Lower leg skin (tissue), 4 donors: ENCODE measurements around the gene PBX1. TPM values are rescaled to one million over a fixed set of nuclear protein-coding genes. Genes with fewer than 3 reads are reported as not detected.

Experiments
- DNase-seq, 2 donors: peaks; one replicate each; pipeline ENCODE4 v3.0.0-alpha.2; 2019; ENCODE audit warnings: low spot score in 2 of 2
- H3K4me3 ChIP-seq: fragments of 200-600 bp; sonication (generic); 2 replicates; pipeline ENCODE4 v1.5.1; 2017; ENCODE audit warnings: mild to moderate bottlenecking, low read depth; ENCODE audit not compliant: poor library complexity, severe bottlenecking
- POLR2A ChIP-seq, 2 donors: fragments of 450-650 bp; IDR thresholded peaks; one replicate each; pipeline ENCODE4 v1.6.1; 2016 to 2017; ENCODE audit warnings: antibody characterized with exemption in 2 of 2, mild to moderate bottlenecking in 1 of 2, moderate library complexity in 1 of 2
- WGBS, 2 donors: methylation state at CpG; one replicate each; pipeline ENCODE4 v1.1.5; 2018; 5-methylcytosine and 5-hydroxymethylcytosine counted together
- intact Hi-C: fragments of 100-400 bp; cut with DNase I; formaldehyde crosslinking; loops from one replicate; pipeline ENCODE4 v1.15.0; 2023; ENCODE audit warnings: low total_unique reads
- total RNA-seq, 4 donors: library from RNA; depleted of rRNA; stranded (reverse); fragments of >200 nt; gene quantifications; one replicate each; pipeline ENCODE4 v1.1.0, GENCODE V29; 2016
- TF ChIP-seq, protein P1 (sequence below), 3 donors: fragments of 450-650 bp; IDR thresholded peaks; one replicate each; pipeline ENCODE4 v1.5.1; 2016; ENCODE audit warnings: antibody characterized with exemption in 3 of 3, mild to moderate bottlenecking in 3 of 3, moderate library complexity in 2 of 3

Gene PBX1
- total RNA-seq, 4 donors from 2014 or later = 10.0 to 24.1 (median 15.4) TPM

DNA sequence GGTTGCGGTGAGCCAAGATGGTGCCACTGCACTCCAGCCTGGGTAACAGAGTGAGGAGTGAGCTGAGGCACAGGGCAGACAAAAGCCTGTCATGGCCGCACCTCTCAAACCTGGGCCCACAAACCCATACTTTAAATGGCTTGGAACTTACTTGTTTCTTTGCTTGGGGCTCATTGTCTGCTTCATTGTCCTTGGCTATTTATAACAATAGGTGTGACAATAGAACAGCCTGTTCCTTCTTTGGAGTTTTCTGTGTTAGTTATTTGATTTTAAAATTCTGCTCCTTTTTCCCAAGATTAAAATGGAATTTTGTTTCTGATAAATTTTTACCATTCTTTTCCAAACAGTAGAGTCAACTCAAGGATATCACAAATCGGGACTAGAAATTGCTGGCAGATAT is 94.7 kb downstream of the PBX1 start:
- no peak overlapping the region for H3K4me3 ChIP-seq
- WGBS, 2 donors = 84 to 94% methylated on average over 3 of the region's 3 CpGs
- DNase-seq = no peak
- TF ChIP-seq POLR2A (IDR thresholded peaks at IDR 0.05) = no peak
- TF ChIP-seq, protein P1, sequence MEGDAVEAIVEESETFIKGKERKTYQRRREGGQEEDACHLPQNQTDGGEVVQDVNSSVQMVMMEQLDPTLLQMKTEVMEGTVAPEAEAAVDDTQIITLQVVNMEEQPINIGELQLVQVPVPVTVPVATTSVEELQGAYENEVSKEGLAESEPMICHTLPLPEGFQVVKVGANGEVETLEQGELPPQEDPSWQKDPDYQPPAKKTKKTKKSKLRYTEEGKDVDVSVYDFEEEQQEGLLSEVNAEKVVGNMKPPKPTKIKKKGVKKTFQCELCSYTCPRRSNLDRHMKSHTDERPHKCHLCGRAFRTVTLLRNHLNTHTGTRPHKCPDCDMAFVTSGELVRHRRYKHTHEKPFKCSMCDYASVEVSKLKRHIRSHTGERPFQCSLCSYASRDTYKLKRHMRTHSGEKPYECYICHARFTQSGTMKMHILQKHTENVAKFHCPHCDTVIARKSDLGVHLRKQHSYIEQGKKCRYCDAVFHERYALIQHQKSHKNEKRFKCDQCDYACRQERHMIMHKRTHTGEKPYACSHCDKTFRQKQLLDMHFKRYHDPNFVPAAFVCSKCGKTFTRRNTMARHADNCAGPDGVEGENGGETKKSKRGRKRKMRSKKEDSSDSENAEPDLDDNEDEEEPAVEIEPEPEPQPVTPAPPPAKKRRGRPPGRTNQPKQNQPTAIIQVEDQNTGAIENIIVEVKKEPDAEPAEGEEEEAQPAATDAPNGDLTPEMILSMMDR (IDR thresholded peaks at IDR 0.05) = no peak
- intact Hi-C loops = no loop called here

- intact Hi-C loops = no loop called here
- H3K4me3 ChIP-seq = no peak overlapping the region
- DNase-seq = no peak
- WGBS, 2 donors = 64 to 67% methylated on average over 3 of the region's 3 CpGs
- no peak for TF ChIP-seq POLR2A (IDR thresholded peaks at IDR 0.05)
- TF ChIP-seq, protein P1 (IDR thresholded peaks at IDR 0.05) = no peak
These were observed 95.2 kb downstream of the PBX1 start for GRCh38 chr1:164654200-164654599.

GRCh38 chr1:164658864-164659263 is 99.9 kb downstream of the PBX1 start:
- no peak for DNase-seq
- intact Hi-C loops = no loop called here
- no peak for TF ChIP-seq POLR2A (IDR thresholded peaks at IDR 0.05)
- TF ChIP-seq, protein P1 (IDR thresholded peaks at IDR 0.05) = no peak
- H3K4me3 ChIP-seq = no peak overlapping the region
- WGBS, 2 donors = 47 to 61% methylated on average over 3 of the region's 3 CpGs

GRCh38 chr1:164659621-164660411 is 100.8 kb downstream of the PBX1 start:
- WGBS, 2 donors = 37 to 47% methylated on average over 4 of the region's 4 CpGs
- H3K4me3 ChIP-seq = no peak overlapping the region
- peak in 1 of 2 donors; percentile 37 for DNase-seq
- intact Hi-C loops = no loop called here
- no peak for TF ChIP-seq POLR2A (IDR thresholded peaks at IDR 0.05)
- TF ChIP-seq, protein P1 (IDR thresholded peaks at IDR 0.05) = no peak

DNA sequence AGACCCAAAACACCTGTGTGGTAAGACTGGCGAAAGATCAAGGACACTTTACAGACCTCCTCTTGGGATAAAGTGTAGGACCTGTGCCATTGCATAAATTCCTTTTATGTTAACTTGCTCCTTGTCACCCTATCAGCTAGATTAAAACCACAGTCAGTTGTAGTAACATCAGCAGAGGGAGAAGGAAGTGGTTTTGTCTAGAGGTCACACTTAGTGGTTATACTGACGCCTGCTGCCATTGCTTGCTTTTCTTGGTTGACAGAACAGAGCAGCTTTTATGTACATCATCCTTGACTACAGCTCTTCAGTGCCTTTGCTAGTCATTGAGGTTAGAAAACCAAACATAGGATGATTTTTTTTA is 101.4 kb downstream of the PBX1 start:
- intact Hi-C loops = no loop called here
- no peak for TF ChIP-seq POLR2A (IDR thresholded peaks at IDR 0.05)
- TF ChIP-seq, protein P1 (IDR thresholded peaks at IDR 0.05) = no peak
- 40 to 42% methylated on average over 2 of the region's 2 CpGs for WGBS, 2 donors

DNA sequence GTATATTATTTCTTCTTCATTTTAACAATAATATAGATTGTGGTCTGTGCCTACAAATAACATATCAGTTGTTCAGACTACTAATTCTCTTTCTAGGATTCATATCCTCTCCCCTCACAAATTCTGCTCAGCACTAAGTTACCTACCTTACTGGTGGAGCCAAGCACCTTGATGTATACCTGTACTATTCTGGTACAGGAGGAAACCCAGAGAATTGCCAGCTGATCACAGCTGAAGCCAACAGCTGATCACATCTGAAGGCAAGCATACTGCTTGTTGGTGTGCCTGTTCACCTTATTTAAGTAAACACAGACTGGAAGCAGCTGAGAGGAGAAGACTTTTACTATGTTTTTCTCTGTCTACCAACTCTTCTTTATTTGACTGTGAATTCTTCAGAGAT is 101.8 kb downstream of the PBX1 start:
- no peak for DNase-seq
- intact Hi-C loops = no loop called here
- no peak overlapping the region for H3K4me3 ChIP-seq
- no peak for TF ChIP-seq POLR2A (IDR thresholded peaks at IDR 0.05)
- TF ChIP-seq, protein P1 (IDR thresholded peaks at IDR 0.05) = no peak

More for the DNA sequence above, 101.4 kb downstream of the PBX1 start:
- no peak overlapping the region for H3K4me3 ChIP-seq
- no peak for DNase-seq
